Activated CD4-positive, alpha-beta T cell treated with anti-CD3 and anti-CD28 coated beads for 1 hour (primary cell): ENCODE results near the gene BAIAP2.
"Not testable (repeated sequence)": the region's sequence is repeated elsewhere in the genome, so short reads cannot be mapped to it uniquely, and the experiment has no call there.

Source experiments
- DNase-seq: peaks from one replicate; pipeline ENCODE4 v3.0.0-alpha.2; 2020

Gene BAIAP2

DNA sequence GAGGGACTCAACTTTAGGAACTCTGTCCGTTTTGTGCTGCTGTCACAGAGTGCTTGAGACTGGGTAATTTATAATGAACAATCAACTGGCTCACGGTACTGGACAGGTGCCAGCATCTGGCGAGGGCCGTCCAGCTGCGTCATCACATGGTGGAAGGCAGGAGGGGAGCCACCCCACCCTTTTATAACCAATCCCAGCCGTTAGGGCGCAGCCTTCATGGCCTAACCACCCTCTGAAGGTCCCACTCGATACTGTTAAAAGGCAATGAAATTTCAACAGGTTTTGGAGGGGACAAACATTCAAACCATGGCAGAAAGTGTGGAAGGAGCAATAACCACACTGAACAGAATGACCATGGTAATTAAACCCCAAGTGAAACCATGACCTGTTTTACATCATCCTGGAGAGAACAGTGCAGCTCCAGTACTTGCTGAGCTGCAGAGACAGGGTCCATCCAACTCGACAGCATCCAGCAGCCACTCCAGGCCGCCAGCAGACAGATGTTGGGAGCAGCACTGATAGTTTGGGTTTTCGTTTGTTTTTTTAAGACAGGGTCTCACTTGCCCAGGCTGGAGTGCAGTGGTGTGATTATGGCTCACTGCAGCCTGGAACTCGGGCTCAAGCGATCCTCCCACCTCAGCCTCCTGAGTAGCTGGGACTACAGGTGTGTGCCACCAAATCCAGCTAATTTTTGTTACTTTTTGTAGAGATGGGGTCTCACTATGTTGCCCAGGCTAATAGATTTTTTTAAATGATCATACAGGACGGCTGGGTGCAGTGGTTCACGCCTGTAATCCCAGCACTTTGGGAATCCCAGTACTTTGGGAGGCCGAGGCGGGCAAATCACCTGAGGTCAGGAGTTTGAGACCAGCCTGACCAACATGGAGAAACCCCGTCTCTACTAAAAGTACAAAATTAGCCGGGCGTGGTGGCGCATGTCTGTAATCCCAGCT lies 32.3 kb upstream of the BAIAP2 start:
- DNase-seq, result no peak

DNA sequence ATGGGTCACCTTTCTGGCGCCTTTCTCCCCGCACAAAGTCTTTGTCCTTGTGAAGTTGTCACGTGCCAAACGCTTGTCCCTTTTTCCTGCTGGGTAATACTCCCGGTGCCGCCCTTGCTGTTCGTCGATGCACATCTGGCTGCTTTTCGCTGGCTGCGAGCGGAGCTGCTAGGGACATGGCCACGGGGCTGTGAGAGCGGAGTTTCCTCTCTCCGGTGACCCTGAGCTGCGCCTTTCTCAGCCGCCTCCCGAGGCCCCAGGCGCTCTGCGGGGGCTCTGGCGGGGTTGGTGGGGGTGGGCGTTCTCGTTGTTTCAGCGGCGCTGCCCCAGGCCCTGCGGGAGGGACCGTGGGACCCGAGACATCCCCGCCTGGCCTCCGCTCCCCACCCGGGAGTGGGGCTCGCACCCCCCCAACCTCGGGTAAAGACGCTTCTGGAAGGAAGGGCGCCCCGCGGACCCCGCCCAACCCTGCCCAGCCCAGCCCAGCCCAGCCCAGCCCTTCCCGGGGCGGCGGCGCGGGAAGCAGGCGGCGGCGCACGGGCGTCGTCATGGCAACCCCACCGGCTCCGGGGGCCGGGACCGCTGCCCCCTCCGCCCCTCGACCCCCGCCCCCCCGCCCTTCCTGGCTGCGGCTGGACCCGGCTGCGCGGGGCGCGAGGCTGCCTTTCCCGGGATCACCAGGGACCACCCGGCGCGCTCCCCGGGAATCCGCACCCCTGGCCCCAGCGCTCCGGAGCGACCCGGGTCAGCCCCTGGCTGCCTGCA lies 31.1 kb upstream of the BAIAP2 start:
- no peak for DNase-seq

GRCh38 chr17:81006891-81007290 lies 28.1 kb upstream of the BAIAP2 start:
- DNase-seq, result no peak

DNA sequence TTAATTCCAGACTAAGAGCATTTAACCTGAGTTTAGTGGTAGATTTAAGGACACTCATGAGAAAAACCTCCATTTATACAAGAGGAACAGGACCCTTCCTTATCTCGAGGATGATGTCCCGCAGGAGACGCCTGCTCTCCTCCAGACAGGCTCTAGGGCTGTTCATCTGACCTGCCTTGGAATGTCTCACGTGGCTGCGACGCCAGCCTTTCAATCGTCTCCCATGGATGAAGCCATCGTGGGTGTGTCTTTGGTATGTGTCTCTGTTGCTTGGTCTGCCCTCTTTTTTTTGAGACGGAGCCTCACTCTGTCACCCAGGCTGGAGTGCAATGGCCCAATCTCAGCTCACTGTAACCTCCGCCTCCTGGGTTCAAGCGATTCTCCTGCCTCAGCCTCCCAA lies 26.8 kb upstream of the BAIAP2 start:
- no peak for DNase-seq

DNA sequence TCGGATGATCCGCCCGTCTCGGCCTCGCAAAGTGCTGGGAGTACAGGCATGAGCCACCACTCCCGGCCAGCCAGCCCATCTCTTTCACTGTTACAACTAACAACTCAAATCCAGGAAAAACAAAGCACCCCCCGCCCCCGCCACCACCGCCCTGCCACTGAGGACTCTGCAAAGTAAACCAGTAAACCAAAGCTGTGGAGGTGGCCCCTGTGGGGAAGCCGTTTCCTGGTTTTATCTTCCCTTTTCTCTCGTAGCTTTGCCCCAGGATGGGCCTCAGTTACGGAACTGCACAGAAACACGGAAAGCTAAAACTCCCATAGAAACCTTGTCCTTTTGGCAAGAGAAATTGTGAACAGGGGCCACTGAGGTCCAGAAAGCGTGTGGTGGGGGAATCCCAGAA lies 25.8 kb upstream of the BAIAP2 start:
- DNase-seq, result no peak

GRCh38 chr17:81010935-81011334 lies 24.0 kb upstream of the BAIAP2 start:
- no peak for DNase-seq

DNA sequence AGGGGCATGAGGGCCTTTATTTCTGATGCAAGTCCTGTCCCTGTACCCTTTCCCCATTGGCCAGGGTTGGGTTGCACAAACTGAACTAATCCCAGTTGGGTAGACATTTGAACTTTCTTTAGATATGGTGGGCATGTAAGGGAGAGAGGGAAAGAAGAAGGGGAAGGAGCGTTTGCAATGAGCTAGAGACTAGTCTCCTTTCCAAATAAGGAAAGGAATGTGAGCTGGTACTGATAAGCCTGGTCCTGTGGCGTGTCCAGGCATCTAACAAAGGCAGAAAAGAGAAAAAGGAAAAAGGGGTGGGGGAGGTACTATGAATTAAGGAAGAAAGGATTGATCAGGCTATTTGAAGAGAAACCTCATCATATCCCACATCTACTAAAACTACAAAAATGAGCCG lies 23.0 kb upstream of the BAIAP2 start:
- DNase-seq, result no peak

DNA sequence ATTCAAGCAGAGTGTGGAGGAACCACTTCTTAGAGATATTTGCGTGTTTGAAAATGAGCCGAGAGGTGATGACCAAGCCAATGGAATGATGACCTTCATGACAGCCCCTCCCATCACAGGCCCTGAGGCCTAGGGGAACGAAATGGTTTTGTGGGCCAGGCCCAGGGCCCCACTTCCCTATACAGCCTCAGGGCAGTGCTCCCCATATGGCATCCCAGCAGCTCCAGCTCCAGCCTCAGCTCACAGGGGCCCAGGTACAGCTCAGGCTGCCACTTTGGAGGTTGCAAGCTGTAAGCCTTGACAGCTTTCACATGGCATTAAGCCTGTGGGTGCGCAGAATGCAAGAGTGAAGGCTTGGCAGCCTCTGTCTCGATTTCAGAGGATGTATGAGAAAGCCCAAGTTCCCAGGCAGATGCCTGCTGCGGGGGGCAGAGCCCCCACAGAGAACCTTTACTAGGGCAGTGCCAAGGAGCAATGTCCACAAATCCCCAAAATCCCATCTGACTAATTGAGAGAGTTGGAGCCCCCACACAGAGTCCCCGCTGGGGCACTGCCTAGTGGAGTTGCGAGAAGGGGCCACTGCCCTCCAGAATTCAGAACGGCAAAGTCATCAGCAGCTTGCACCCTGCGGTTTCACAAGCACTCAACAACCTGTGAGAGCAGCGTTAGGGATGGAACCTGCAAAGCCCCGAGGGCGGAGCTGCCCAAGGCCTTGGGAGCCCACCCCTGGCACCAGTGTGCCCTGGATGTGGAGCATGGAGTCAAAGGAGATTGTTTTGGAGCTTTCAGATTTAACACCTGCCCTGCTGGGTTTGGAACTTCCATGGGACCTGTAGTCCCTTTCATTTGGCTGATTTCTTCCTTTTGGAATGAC lies 22.1 kb upstream of the BAIAP2 start:
- DNase-seq, result no peak

DNA sequence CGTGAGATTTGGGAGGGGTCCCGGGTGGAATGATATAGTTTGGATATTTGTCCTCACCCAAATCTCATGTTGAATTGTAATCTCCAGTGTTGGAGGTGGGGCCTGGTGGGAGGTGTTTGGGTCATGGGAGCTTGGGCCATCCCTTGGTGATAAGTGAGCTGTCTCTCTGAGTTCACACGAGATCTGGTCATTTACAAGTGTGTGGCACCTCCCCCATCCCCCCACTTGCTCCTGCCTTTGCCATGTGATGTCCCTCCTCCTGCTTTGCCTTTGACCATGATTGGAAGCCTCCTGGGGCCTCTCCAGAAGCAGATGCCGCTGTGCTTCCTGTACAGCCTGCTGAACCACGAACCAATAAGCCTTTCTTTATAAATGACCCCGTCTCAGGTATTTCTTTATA lies 21.3 kb upstream of the BAIAP2 start:
- no peak for DNase-seq

GRCh38 chr17:81015136-81015535 lies 19.8 kb upstream of the BAIAP2 start:
- DNase-seq, result no peak

DNA sequence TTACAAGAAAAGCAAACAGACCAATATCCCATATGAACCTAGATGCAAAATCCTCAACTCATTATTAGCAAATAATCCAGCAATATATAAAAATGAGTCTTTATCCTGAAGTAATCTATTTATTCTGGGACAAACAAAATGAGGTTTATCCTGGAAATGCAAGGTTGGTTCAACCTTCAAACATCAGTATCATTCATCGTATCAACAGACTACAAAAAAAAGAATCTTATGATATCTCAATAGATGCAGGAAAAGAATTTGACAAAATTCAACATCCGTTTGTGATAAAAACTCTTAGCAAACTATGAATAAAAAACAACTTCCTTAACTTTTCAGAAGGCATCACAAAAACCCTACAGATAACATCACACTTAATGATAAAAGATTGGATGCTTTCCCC lies 18.4 kb upstream of the BAIAP2 start:
- no peak for DNase-seq

DNA sequence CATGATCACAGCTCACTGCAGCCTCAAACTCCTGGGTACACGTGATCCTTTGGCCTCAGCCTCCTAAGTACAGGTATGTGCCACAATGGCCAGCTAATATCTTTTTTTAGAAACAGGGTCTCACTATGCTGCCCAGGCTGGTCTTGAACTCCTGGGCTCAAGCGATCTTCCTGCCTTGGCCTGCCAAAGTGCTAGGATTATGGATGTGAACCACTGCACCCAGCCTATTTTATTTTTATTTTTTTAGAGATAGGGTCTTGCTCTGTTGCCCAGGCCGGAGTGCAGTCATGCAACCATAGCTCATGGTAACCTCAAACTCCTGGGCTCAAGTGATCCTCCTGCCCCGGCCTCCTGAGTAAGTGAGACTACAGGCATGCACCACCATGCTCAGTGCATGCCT lies 17.6 kb upstream of the BAIAP2 start:
- DNase-seq, result not testable (repeated sequence)

DNA sequence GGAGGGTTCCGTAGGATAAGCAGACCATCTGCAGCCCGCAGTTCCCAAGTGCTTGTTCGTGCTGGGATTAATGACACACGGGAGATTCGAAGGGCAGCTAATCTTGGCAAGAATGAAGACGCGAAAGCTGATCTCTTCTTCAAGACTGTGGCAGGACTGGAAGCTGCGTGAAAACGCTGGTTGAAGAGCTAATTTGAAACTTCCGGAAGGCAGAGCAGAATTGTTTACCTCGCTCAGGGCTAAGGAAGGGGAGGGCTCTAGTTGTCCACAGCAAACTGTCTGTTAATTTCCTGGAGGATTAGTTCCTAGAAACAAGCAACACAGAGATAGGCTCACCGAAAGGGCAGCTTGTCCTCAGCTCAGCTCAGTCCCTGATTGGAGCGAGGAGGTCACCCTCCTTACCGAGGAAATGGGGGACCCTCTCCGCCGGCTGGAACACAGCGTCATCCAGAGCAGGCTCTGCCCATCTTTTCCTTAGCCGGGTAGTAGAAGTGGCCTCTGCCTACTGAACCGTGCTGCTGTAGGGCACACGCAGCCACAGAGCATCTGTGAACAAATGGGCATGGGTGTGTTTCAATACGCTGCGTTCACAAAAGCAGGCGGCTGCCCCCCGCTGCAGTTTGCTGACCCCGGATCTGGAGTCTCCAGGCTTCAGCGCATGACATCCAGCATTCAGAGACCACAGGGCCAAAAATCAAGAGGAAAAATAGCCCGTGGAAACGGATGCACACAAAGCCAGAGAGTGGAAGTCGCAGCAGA lies 16.7 kb upstream of the BAIAP2 start:
- no peak for DNase-seq

GRCh38 chr17:81019563-81020442 lies 15.1 kb upstream of the BAIAP2 start:
- DNase-seq, result no peak

DNA sequence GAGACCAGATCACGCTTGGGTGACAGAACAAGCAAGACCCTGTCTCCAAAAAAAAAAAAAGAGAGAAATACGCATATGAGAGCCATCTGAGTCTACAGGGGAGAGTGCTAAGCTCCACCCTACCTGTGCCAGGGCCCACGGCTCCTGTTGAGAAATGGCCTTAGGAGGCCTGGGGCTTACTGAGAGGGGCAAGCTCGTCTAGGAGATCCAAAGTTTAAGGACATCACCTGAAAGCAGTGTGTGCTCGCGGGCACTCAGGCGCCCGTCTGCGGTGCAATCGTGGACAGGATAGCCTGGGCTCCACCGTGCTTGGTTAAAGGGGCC lies 14.5 kb upstream of the BAIAP2 start:
- no peak for DNase-seq

- DNase-seq, result no peak
These were observed 14.0 kb upstream of the BAIAP2 start for GRCh38 chr17:81020767-81021497.

DNA sequence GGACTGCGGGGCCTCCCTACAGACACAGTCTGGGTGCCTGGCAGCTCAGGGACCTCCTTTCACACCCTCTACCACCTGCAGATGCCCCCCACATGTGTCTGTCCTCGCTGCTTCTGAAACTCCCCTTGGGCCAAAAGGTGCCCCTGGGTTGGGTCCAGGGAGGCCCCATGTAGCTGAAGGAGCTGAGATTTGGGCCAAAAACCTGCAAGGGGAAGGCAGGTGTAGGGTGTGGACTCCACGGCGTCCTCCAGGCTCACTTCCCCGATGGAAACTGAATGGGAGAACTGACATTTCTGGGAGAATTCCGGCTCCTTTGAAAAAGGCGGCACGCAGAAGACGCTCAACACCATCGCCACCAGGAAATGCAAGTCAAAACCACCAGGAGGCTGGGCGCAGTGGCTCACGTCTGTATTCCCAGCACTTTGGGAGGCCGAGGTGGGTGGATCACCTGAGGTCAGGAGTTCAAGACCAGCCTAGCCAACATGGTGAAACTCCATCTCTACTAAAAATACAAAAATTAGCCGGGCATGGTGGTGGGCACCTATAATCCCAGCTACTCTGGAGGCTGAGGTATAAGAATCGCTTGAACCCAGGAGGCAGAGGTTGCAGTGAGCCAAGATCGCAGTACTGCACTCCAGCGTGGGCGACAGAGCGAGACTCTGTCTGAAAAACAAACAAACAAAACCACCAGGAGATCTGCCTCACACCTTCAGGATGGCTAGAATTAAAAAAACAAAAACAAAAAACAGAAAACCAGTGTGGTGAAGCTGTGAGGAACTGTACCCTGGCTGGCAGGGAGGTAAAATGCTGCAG lies 13.2 kb upstream of the BAIAP2 start:
- no peak for DNase-seq

GRCh38 chr17:81022344-81022676 lies 12.6 kb upstream of the BAIAP2 start:
- no peak for DNase-seq

GRCh38 chr17:81025065-81025740 lies 9.7 kb upstream of the BAIAP2 start:
- DNase-seq, result no peak
